GM21528 (cell line): ENCODE measurements around the gene TTC29.
"Not testable (repeated sequence)": the region's sequence is repeated elsewhere in the genome, so short reads cannot be mapped to it uniquely, and the experiment has no call there.

Source experiments
- ATAC-seq: cut with Tn5 transposase; IDR thresholded peaks from one replicate; pipeline ENCODE4 v1.9.1; 2021; ENCODE audit warnings: mild to moderate bottlenecking, moderate library complexity; ENCODE audit not compliant: unreplicated experiment, low FRiP score

The TTC29 gene

DNA sequence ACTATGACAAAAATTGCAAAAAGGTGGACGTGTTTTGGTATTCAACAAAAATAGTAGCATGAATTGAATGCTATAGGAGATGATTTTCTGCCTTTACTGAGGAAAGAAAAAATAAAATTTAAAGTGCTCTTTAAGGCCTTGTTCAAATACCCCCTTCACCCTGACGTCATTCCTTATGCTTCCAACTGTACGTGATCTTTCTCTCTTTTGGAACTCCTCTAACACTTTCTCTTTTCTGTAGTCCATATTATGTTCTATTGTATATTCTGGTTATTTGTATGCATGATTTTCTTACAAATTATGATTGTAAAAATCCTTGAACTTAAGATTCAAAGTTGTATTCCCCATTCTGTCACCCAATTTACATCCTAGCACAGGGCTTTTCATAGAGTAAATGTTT is 206.5 kb downstream of the TTC29 start:
- no peak for ATAC-seq

DNA sequence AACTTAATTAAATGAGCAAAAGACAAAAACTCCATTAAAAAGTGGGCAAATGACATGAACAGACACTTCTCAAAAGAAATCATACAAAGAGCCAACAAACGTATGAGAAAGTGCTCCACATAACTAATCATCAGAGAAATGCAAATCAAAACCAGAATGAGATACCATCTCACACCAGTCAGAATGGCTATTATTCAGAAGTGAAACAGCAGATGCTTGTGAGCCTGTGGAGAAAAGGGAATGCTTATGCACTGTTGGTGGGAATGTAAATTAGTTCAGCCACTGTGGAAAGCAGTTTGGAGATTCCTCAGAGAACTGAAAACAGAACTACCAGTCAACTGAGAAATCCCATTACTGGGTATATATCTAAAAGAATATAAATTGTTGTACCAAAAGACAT is 222.1 kb downstream of the TTC29 start:
- ATAC-seq = not testable (repeated sequence)

DNA sequence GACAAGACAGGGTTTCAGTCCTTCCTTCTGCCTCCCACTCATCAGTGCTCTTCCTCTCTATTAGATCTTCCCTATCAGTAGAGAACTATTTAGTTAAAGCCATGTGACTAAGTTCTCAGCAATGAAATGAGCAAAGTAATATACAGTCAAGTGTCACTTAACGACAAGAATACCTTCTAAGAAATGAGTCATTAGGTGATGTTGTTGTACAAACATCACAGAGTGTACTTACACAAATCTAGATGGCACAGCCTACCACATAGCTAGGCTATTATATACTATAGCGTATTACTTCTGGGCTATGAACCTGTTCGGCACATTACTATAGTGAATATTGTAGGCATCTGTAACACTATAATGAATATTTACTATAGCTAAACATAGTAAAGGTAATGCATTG is 235.7 kb downstream of the TTC29 start:
- no peak for ATAC-seq

DNA sequence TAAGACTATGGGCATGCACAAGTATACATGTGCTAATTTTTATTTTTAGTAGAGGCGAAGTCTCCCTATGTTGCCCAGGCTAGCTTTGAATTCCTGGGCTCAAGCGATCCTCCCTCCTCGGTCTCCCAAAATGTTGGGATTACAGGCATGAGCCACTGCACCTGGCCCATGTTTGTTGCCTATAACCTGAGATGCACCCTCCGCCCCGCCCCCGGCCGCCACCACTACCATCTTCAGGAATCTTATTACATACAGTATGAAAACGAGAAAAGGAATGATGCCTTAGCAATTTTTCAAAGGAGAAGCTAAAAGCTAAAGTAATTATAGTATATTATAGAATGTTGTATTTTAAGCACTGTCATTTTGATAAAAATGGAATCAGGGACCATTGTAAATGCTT is 245.8 kb downstream of the TTC29 start:
- ATAC-seq = no peak

DNA sequence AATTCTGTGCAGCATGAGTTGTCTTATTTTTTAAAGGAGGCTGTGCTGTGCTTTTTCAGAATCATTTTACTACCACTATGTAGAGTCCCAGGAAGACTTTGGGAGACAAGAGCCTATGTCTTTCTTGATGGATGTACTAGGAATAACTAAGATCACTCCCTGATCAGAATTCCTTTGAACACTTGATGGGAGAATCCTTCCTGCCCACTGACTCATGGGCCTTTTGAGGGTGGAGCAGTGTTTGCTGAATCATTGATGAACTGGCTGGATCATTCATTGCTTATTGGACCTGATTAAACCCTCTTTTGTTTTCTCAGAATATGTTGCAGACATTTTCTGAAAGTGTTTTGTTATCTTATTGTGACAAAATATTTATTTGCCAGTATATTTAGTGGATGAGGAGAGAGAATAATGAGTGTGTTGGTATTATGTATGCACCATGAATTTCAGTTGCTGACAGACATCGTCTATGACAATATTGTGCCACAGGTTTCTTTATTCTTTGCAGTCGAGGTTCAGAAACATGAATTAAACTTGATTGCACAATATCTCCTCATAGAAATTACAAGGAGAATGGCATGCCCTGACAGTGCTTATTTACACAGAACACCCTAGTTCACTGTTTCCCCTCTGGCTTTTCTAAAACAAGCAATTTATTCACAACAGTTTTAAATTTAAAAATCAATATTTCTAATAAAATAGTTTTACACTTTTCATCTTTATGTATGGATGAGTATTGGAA is 270.7 kb downstream of the TTC29 start:
- no peak for ATAC-seq

DNA sequence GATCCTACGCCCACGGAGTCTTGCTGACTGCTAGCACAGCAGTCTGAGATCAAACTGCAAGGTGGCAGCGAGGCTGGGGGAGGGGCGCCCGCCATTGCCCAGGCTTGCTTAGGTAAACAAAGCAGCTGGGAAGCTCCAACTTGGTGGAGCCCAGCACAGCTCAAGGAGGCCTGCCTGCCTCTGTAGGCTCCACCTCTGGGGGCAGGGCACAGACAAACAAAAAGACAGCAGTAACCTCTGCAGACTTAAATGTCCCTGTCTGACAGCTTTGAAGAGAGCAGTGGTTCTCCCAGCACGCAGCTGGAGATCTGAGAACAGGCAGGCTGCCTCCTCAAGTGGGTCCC is 281.7 kb downstream of the TTC29 start:
- ATAC-seq = not testable (repeated sequence)

DNA sequence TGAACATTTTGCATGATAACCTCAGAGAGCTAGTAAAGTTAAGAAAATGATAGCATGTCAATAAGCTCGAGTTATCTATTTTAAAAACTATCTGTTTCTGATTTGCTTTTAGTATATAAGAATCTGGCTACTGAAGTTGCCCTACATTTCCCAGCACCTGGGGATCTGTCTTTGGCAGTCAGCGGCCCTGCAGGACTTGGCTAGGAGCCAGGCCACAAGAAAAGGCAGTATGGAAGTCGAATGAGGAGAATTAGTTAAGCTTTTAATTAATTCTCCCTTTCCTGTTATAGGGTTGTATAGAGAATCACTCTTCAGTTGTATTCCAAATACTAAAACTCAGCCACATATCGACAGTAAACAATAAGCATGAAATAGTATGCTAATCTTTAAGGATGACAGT is 284.3 kb downstream of the TTC29 start:
- no peak for ATAC-seq
